A549 (cell line): ENCODE data around the gene TIAL1.

Source experiments
- CTCF ChIP-seq: fragments of >200 bp; sonication (Bioruptor Twin); formaldehyde crosslinking; IDR thresholded peaks from 3 replicates; pipeline ENCODE4 v1.5.1; 2016
- KDM1A ChIP-seq: fragments of 200-600 bp; sonication (generic); IDR thresholded peaks from 2 replicates; pipeline ENCODE4 v1.6.1; 2016; ENCODE audit warnings: low read depth, mild to moderate bottlenecking
- PBX3 ChIP-seq: IDR thresholded peaks from 2 replicates; pipeline ENCODE4 v1.6.1; 2012
- REST ChIP-seq: fragments of 200-600 bp; sonication (generic); IDR thresholded peaks from 2 replicates; pipeline ENCODE4 v1.6.1; 2016; ENCODE audit warnings: antibody characterized with exemption, mild to moderate bottlenecking, moderate library complexity

GRCh38 chr10:119637631-119638030 lies 40.9 kb upstream of the TIAL1 start:
- TF ChIP-seq KDM1A (no peak), REST (no peak), CTCF (no peak), PBX3 (no peak)
